Astrocyte (in vitro differentiated cells and primary cell): Measurements from ENCODE around the gene SHISA8. TPM values are rescaled to one million over a fixed set of nuclear protein-coding genes. Genes with fewer than 3 reads are reported as not detected.

Experiments
- DNase-seq: peaks from one replicate; pipeline ENCODE4 v3.0.0-alpha.2; 2010; ENCODE audit warnings: low read depth
- FAIRE-seq: peaks from 2 replicates; lab custom pipeline; 2011; peaks lifted over from hg19 to GRCh38; lab: Jason Lieb, UNC
- H2AFZ ChIP-seq: 2 replicates; pipeline ENCODE4 v1.6.0; 2012; ENCODE audit warnings: low read depth, low read length, inconsistent platforms
- H3K27ac ChIP-seq: 2 replicates; pipeline ENCODE4 v1.5.1; 2011; ENCODE audit warnings: low read depth, low read length, inconsistent platforms
- H3K27me3 ChIP-seq: 2 replicates; pipeline ENCODE4 v1.6.0; 2011; ENCODE audit warnings: low read length, inconsistent platforms; ENCODE audit not compliant: insufficient read depth
- H3K36me3 ChIP-seq: 2 replicates; pipeline ENCODE4 v1.5.1; 2011; ENCODE audit warnings: low read length, inconsistent platforms; ENCODE audit not compliant: insufficient read depth
- H3K4me1 ChIP-seq: 2 replicates; pipeline ENCODE4 v1.5.1; 2011; ENCODE audit warnings: low read length, inconsistent platforms; ENCODE audit not compliant: insufficient read depth
- H3K4me2 ChIP-seq: 2 replicates; pipeline ENCODE4 v1.6.0; 2012; ENCODE audit warnings: low read length, inconsistent platforms
- H3K4me3 ChIP-seq: 2 replicates; pipeline ENCODE4 v1.5.1; 2011; ENCODE audit warnings: low read depth, mild to moderate bottlenecking, low read length, inconsistent platforms; ENCODE audit not compliant: insufficient read depth
- H3K79me2 ChIP-seq: 2 replicates; pipeline ENCODE4 v1.6.0; 2012; ENCODE audit warnings: mild to moderate bottlenecking, low read length, inconsistent platforms; ENCODE audit not compliant: insufficient read depth
- H3K9ac ChIP-seq: 2 replicates; pipeline ENCODE4 v1.6.0; 2012; ENCODE audit warnings: mild to moderate bottlenecking, low read length, inconsistent platforms
- H3K9me3 ChIP-seq: 2 replicates; pipeline ENCODE4 v1.5.1; 2012; ENCODE audit warnings: low read depth, mild to moderate bottlenecking, low read length, inconsistent platforms; ENCODE audit not compliant: insufficient read depth
- H4K20me1 ChIP-seq: 2 replicates; pipeline ENCODE4 v1.6.0; 2012; ENCODE audit warnings: low read length, inconsistent platforms; ENCODE audit not compliant: insufficient read depth
- H3K27ac Mint-ChIP-seq: one replicate; pipeline ENCODE4 v1.8.0; 2021; ENCODE audit warnings: mild to moderate bottlenecking, mixed read lengths; ENCODE audit not compliant: unreplicated experiment
- H3K27me3 Mint-ChIP-seq: one replicate; pipeline ENCODE4 v1.8.0; 2021; ENCODE audit warnings: low read depth, mixed read lengths; ENCODE audit not compliant: unreplicated experiment
- H3K36me3 Mint-ChIP-seq: one replicate; pipeline ENCODE4 v1.8.0; 2021; ENCODE audit warnings: low read depth, mixed read lengths; ENCODE audit not compliant: unreplicated experiment
- H3K4me1 Mint-ChIP-seq: one replicate; pipeline ENCODE4 v1.8.0; 2021; ENCODE audit warnings: low read depth, mixed read lengths; ENCODE audit not compliant: unreplicated experiment
- H3K4me3 Mint-ChIP-seq: one replicate; pipeline ENCODE4 v1.8.0; 2021; ENCODE audit warnings: mild to moderate bottlenecking, moderate library complexity, mixed read lengths; ENCODE audit not compliant: unreplicated experiment
- H3K9me3 Mint-ChIP-seq: one replicate; pipeline ENCODE4 v1.8.0; 2021; ENCODE audit warnings: mild to moderate bottlenecking, mixed read lengths; ENCODE audit not compliant: unreplicated experiment
- EZH2 ChIP-seq: IDR thresholded peaks from 2 replicates; pipeline ENCODE4 v1.6.1; 2012; ENCODE audit warnings: mild to moderate bottlenecking, low read length, inconsistent platforms; ENCODE audit not compliant: insufficient read depth
- total RNA-seq: library from RNA; stranded (reverse); gene quantifications from 2 replicates; pipeline ENCODE4 v1.2.1, GENCODE V29; 2021
- TF ChIP-seq, protein P1 (sequence below): IDR thresholded peaks from 2 replicates; pipeline ENCODE4 v1.5.1; 2011; ENCODE audit warnings: low read depth, mild to moderate bottlenecking, inconsistent platforms, low read length, moderate library complexity; ENCODE audit not compliant: insufficient read depth

Gene SHISA8
- total RNA-seq, 1 donor from 2014 or later: not detected

DNA sequence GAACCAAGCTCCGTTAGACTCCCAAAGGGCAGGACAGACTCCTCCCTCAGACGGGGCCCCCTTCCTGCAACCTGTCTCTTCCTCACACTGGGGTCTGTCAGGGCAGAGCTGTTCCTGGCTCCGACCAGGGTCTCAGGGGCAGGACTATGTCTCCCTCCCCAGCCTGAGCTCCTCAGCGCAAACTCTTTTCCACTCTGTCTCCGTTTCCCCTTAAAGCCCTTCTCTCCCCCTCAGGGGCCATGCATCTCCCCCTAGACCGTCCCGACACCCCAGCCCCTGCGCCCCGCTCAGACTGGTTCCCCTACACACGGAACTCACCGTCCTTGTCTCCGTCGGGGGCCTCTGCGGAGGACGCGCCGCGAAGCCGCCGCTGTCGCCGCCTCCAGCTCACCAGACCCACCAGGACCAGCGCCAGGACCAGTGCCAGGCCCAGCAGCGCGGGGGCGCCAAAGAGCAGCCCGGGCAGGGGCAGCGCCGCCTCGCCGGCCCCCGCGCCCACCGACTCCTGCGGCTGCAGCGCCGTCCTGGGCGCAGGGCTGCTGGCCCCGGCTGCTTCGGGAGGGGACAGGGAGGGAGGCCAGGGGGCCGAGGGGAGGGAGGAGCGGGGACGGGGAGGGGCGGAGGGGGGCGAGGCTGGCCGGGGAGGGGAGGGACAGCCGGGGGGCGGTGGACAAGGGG lies 11.0 kb upstream of the SHISA8 start:
- peaks cover 3% of the 10 kb centered on the region for H3K4me1 Mint-ChIP-seq
- H3K36me3 ChIP-seq: no peaks in the 10 kb centered on the region

DNA sequence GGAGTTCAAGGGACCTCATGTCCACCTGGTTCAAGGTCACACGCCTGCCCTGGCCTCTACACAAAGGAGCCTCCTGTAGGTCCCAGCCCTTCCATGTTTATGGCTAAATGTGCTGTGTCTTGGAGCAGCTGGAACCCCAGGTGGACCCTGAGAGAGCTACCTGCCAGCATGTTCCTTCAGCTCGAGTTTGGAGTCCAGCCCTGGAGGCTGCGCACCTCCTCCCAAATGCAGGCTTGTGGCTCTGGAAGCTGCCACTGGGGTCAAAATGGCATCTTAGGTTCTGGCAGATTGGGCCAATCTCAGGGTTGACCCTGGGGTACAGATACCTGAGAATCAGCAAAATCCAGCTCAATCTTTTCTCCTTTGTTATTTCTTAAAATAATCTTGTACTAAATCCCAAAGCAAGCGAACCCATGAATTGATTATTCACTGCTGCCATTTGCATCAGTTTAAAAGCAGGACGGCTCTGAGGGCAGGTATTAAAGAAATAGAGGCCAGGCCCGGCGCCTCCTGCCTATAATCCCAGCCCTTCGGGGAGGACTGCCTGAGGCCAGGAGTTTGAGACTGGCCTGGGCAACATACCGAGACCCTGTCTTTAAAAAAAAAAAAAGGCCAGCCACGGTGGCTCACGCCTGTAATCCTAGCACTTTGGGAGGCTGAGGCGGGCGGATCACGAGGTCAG lies 8.9 kb upstream of the SHISA8 start:
- TF ChIP-seq EZH2: no peak
- TF ChIP-seq, protein P1, sequence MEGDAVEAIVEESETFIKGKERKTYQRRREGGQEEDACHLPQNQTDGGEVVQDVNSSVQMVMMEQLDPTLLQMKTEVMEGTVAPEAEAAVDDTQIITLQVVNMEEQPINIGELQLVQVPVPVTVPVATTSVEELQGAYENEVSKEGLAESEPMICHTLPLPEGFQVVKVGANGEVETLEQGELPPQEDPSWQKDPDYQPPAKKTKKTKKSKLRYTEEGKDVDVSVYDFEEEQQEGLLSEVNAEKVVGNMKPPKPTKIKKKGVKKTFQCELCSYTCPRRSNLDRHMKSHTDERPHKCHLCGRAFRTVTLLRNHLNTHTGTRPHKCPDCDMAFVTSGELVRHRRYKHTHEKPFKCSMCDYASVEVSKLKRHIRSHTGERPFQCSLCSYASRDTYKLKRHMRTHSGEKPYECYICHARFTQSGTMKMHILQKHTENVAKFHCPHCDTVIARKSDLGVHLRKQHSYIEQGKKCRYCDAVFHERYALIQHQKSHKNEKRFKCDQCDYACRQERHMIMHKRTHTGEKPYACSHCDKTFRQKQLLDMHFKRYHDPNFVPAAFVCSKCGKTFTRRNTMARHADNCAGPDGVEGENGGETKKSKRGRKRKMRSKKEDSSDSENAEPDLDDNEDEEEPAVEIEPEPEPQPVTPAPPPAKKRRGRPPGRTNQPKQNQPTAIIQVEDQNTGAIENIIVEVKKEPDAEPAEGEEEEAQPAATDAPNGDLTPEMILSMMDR: no peak
- H3K27ac ChIP-seq: no peak overlapping the region
- H3K27me3 ChIP-seq: peaks cover 10% of the 10 kb centered on the region
- peaks cover 32% of the 10 kb centered on the region for H3K27me3 Mint-ChIP-seq
- no peaks in the 10 kb centered on the region for H3K4me1 Mint-ChIP-seq
- no peak overlapping the region for H3K4me3 ChIP-seq
- DNase-seq: no peak
- no peak for FAIRE-seq
- no peaks in the 10 kb centered on the region for H3K9me3 Mint-ChIP-seq
- no peaks in the 10 kb centered on the region for H3K9me3 ChIP-seq
- H4K20me1 ChIP-seq: no peaks in the 10 kb centered on the region
- no peaks in the 10 kb centered on the region for H3K36me3 Mint-ChIP-seq
- no peak overlapping the region for H2AFZ ChIP-seq
- no peak overlapping the region for H3K27ac Mint-ChIP-seq
- H3K36me3 ChIP-seq: no peaks in the 10 kb centered on the region
- H3K4me3 Mint-ChIP-seq: no peak overlapping the region
- H3K9ac ChIP-seq: no peak overlapping the region
- H3K79me2 ChIP-seq: no peaks in the 10 kb centered on the region
- H3K4me2 ChIP-seq: no peak overlapping the region
- H3K4me1 ChIP-seq: peaks cover 3% of the 10 kb centered on the region

More for the DNA sequence above, 11.0 kb upstream of the SHISA8 start:
- Mint-ChIP-seq H3K4me3 (peak overlapping the region; percentile 40), H3K9me3 (no peaks in the 10 kb centered on the region), H3K27ac (no peak overlapping the region), H3K36me3 (no peaks in the 10 kb centered on the region), H3K27me3 (peaks cover 36% of the 10 kb centered on the region)
- Histone ChIP-seq H4K20me1 (no peaks in the 10 kb centered on the region), H3K4me2 (peak overlapping the region; percentile 75), H3K9me3 (no peaks in the 10 kb centered on the region), H2AFZ (no peak overlapping the region), H3K4me1 (no peaks in the 10 kb centered on the region), H3K27me3 (peaks cover 10% of the 10 kb centered on the region), H3K9ac (peak overlapping the region; percentile 35), H3K4me3 (no peak overlapping the region), H3K79me2 (no peaks in the 10 kb centered on the region), H3K27ac (no peak overlapping the region)
- DNase-seq (no peak), FAIRE-seq (no peak)
- peak; percentile 76 for TF ChIP-seq EZH2
- TF ChIP-seq, protein P1: no peak
